ENCODE data around the gene SORCS3.

GRCh38 chr10:104867966-104868598 is 227.0 kb downstream of the SORCS3 start:
- TF ChIP-seq POLR2A (IDR thresholded peaks at IDR 0.05) (no peak), CTCF (IDR thresholded peaks at IDR 0.05) (no peak), POLR2AphosphoS5 (IDR thresholded peaks at IDR 0.05; ENCODE audit: insufficient read depth in 1 of 2, low read depth in 1 of 2) (no peak)
